GF-D8 (cell line): ENCODE measurements around the gene NDUFB1.

ENCODE experiments used
- DNase-seq: peaks from one replicate; lab custom pipeline; 2025; lab: John Stamatoyannopoulos, UW

NDUFB1 gene

DNA sequence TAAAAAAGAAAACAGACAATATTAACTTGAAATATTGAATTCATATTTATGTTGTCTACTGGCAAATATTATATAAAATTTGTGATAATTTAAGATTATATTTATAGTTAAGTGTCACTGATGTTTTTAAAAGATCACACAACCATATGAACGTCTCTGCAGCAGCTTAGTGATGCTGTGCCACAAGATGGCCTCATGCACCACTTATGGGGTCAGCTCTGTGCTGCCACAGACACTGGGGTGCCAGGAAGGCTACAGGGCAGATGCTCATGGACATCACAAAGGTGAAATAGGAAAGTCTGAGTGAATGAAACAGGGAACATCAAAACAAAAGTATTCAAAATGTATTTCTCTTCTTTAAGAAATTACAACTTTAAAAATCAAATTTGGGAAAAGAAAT, 28.2 kb downstream of the NDUFB1 start:
- DNase-seq, result no peak

DNA sequence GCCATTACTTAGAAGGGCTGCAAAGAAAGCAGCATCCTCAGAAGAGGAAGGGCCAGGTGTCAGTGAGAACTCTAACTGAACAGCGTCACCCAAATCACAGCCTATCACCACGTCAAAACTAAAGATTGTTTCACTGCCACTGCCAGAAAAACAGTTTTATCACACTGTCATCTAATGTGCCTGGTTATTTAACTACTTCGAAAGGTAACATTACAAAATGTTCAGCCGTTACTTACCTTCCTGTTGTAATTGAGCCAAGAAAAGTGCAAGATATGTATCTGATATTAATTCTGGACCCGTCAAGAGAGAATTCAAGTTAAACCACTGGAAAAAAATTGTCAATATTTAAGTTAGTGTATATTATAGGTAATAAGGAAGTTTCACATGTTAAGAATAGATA, 33.0 kb downstream of the NDUFB1 start:
- DNase-seq, result no peak

DNA sequence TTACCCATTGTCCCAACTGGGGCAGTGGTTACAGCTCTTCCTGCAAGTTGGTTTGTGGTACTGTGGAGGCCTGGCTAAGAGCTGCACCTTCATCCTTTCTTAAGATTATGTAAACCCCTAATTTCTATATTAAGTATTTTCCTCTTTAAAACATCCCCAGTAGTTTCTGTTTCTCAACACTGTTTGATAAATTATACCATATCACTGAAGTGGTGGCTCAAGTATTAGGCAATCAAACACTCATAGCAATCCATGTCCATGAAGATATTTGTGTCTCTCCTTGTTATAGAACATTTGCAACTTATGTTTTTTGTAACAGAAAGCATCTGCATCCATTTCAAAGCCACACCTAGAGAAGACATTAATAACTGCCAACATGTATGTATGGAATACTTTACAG, 47.0 kb downstream of the NDUFB1 start:
- DNase-seq, result no peak
